CD4-positive, alpha-beta T cell treated with Interleukin-6 at 100 ng/mL for 8 hours (primary cell): Measurements from ENCODE around the gene PRKAR1A.
A peak's percentile ranks its signal among the peaks of the same experiment; 100 is the strongest.
"Not testable (repeated sequence)": the region's sequence is repeated elsewhere in the genome, so short reads cannot be mapped to it uniquely, and the experiment has no call there.

Experiments
- DNase-seq: peaks from one replicate; pipeline ENCODE4 v3.0.0-alpha.2; 2020; ENCODE audit warnings: mixed read lengths, low spot score

The PRKAR1A gene

GRCh38 chr17:68512247-68512959, at the start of gene PRKAR1A:
PRKAR1A (plus strand) TSS chr17:68512430; CDS start chr17:68515400, 2,970 bp downstream.
- peak; percentile 88 for DNase-seq

- no peak for DNase-seq
Measured at GRCh38 chr17:68463211-68464019, 48.8 kb upstream of the PRKAR1A start.

GRCh38 chr17:68468334-68468733, 43.9 kb upstream of the PRKAR1A start:
- no peak for DNase-seq

GRCh38 chr17:68468788-68469187, 43.4 kb upstream of the PRKAR1A start:
- no peak for DNase-seq

GRCh38 chr17:68470961-68471360, 41.3 kb upstream of the PRKAR1A start:
- no peak for DNase-seq

GRCh38 chr17:68480885-68481284, 31.3 kb upstream of the PRKAR1A start:
- DNase-seq = no peak

GRCh38 chr17:68482576-68483041, 29.6 kb upstream of the PRKAR1A start:
- no peak for DNase-seq

GRCh38 chr17:68484458-68484857, 27.8 kb upstream of the PRKAR1A start:
- DNase-seq = no peak

GRCh38 chr17:68489919-68490318, 22.3 kb upstream of the PRKAR1A start:
- no peak for DNase-seq

- no peak for DNase-seq
Measured at GRCh38 chr17:68491381-68492231, 20.6 kb upstream of the PRKAR1A start.

GRCh38 chr17:68492394-68493054, 19.7 kb upstream of the PRKAR1A start:
- not testable (repeated sequence) for DNase-seq

- no peak for DNase-seq
Measured at GRCh38 chr17:68495081-68495480, 17.1 kb upstream of the PRKAR1A start.

- no peak for DNase-seq
Measured at GRCh38 chr17:68497885-68498319, 14.3 kb upstream of the PRKAR1A start.

- DNase-seq = no peak
Measured at GRCh38 chr17:68498479-68499326, 13.5 kb upstream of the PRKAR1A start.

- DNase-seq = no peak
Measured at GRCh38 chr17:68499587-68499986, 12.6 kb upstream of the PRKAR1A start.

GRCh38 chr17:68501074-68501473, 11.2 kb upstream of the PRKAR1A start:
- DNase-seq = no peak

GRCh38 chr17:68505951-68506350, 6.3 kb upstream of the PRKAR1A start:
- DNase-seq = no peak

- no peak for DNase-seq
Measured at GRCh38 chr17:68507576-68507975, 4.7 kb upstream of the PRKAR1A start.

GRCh38 chr17:68509141-68510057, 2.8 kb upstream of the PRKAR1A start:
- no peak for DNase-seq

GRCh38 chr17:68511254-68511670, 968 bp upstream of the PRKAR1A start:
- no peak for DNase-seq
